Esophagus mucosa (tissue), 1 donor: ENCODE data around the gene EPB41L5. TPM values are rescaled to one million over a fixed set of nuclear protein-coding genes. Genes with fewer than 3 reads are reported as not detected.
A peak's percentile ranks its signal among the peaks of the same experiment; 100 is the strongest.
"Not testable (repeated sequence)": the region's sequence is repeated elsewhere in the genome, so short reads cannot be mapped to it uniquely, and the experiment has no call there.

ENCODE experiments used
- ATAC-seq: fragments of 200-7000 bp; cut with Tn5 transposase; one replicate; pipeline ENCODE4 v1.9.1; 2020
- total RNA-seq: library from RNA; stranded (reverse); gene quantifications from one replicate; pipeline ENCODE4 v1.2.4, GENCODE V29; 2023
- donor health status: DM: yes; HTN: yes; CAD: no.

EPB41L5 gene
- total RNA-seq, 1 donor from 2014 or later, result 16.8 TPM

DNA sequence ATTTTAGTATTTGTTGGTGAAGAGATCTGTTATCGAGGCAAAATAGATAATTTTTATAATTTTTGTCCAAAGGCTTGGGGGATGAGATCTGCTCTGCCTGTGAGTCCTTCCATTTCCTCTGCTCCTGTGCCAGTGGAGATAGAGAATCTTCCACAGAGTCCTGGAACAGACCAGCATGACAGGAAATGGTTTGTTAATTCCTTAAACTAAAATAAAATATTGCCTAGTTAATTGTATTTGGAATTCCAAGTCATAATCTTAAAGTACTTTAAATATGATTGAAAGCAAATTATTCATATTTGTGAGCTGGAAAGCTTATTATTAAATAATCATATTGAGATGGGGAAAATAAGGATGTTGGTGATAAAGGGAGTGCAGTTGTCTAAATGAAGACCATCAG, 87.8 kb downstream of the EPB41L5 start:
- no peak for ATAC-seq

DNA sequence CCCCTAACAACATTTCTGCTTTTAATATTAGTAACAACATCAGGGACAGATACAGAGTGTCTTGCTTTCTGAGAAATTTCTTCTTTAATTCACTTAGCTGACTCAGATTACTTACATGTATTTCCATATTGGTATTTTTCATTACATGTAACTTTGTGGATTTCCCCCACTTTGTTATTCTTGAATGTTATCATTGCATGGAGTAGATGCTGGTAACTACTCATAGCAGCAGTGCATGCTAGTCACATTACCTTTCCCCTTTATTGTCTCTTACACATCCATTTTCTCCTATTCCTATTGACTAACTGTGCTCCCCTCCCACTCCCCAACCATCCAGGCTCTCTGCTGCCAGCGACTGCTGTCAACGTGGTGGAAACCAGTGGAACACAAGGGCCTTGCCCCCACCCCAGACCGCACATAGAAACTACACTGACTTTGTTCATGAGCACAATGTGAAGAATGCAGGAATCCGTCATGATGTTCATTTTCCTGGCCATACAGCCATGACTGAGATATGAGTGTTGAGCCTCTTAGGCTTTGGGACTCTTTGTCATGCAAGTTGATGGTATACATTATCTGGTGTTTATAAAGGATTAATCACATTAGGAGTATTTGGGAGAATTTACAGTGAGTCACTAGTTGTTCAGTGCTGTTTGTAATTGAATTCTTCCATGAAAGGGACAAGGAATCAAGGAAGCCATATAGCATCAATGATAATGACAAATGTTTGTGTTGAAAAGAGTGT, 91.0 kb downstream of the EPB41L5 start:
- ATAC-seq, result peak; percentile 26

DNA sequence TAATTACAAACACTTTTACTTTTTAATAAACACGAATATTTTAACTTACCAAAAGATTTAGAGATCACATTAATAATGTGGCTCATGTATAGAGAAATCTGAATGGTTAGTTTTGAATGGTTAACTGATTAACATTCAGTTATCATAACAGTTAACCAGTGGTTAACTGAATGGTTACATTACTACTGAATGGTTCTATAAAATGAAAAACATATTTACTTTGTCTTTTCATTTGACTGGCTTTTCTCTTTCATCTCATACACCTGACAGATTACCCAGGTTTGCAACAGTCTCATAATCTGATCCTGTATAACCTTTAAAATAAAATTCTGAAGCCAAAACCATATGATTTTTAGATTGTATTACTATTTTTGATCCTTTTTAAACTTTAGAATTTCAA, 91.9 kb downstream of the EPB41L5 start:
- no peak for ATAC-seq

DNA sequence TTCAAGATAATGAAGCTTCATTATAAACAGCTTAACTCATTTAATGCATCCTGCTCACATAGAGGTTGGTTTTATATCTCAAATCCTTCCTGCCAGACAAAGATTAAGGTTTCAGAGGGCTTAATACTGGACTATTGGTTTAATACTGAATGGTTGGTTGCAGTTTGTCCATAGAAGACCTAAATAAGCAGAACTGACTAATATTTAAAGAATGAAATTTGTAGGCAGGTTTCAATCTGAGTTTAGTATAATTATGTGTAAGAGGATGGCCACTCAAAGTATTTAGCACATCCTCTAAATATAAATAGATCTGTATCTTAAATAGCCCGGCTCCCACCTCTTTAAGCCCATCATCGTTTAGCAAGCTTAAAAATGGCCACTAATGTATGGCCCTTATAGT, 92.5 kb downstream of the EPB41L5 start:
- ATAC-seq, result no peak

DNA sequence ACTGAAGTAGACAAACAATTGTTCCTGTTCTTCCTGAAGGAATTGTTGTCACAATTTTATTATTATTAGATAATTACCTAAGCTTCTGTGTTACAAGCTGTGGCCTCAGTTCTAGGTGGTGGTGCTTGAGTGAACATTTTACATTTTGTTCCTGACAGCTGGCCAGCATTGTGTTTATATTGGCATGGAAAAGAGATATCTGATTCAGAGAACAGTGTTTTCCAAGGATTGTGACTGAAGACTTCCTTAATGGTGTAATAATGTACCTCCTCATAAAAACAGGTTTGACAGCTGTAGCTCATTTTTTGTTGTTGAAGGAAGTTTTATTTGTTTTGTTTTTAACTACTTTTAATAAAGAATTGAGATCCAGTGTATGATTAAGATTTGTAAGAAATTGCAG, 95.2 kb downstream of the EPB41L5 start:
- ATAC-seq, result peak; percentile 85

DNA sequence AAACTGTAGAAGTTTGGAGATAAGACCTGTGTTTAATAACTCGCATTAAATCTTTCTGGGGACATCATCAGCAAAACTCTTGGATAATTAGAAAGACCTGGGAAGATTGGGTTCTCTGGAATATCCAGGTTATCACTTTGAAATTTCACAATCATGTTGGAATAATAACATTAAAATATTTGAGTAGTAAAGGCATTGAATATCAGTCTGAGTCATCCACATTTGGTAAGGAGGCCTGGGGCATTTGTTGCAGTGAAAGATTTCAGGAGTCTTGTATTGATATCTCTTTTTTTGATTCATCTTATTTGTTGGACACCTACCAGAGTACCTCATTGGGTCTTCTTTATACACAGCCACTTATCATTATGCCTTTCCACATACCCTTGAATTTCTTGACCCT, 95.9 kb downstream of the EPB41L5 start:
- peak; percentile 23 for ATAC-seq

DNA sequence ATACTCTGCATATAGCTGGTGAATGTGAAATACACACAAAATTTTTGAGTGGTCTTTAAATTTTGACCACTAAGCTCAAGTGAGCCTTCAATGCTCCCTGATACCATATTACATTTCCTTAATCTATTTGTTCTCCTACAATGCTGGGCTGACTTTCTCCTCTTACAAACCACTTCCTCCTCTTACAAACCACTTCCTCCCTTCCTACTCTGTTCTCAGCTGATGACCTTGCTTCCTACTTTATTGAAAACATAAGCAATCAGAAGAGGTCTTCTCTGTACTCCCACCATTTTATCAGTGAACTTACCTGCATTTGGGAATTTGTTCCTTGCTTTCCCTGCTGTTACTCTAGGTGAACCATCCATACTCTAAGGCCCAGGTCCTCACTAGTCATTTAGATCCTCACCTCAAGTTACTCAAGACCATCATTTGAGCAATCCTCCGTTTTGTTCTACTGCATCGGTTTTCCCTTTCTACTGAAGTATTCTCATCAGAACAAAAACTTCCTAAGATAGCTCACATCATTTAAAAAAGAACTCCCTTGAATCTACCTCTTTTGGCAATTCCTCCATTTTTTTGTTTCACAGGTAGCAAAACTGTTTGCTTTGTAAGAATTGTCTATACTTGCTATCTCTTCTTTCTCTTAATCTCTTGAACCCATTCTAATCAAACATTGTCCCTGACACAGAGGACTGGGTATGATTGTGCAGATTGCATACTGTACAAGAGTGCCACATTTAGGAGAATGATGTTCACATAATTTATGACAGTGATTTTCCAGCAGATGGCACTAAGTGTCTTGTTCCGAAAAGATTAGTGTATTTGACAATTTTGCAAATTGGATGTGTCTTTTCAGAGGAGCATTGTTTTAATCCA, 96.5 kb downstream of the EPB41L5 start:
- peak; percentile 60 for ATAC-seq

DNA sequence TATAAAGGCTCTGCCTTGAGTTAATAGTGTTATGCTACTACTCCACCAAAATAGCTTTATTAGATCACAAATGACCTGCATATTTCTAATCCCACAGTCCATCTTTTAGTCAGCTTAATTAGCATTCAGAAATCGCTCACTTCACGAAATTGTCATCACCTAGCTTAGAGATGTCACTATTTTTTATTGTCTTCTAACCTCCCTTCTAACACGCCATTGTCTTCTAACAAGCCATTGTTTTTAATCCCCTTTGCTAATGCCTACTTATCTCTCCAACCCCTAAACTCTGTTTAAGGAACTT, 97.1 kb downstream of the EPB41L5 start:
- no peak for ATAC-seq

DNA sequence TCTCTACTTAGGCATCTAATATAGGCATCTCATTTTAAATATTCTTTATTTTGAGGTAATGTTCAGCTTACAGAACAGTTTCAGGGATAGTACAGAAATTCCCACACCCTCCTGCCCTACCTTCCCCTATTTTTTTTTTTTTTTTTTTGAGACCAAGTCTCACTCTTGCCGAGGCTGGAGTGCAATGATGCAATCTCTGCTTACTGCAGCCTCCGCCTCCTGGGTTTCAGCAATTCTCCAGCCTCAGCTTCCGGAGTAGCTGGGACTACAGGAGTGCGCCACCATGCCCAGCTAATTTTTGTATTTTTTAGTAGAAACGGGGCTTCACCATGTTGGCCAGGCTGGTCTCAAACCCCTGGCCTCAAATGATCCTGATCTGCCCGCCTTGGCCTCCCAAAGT, 97.6 kb downstream of the EPB41L5 start:
- ATAC-seq, result no peak

DNA sequence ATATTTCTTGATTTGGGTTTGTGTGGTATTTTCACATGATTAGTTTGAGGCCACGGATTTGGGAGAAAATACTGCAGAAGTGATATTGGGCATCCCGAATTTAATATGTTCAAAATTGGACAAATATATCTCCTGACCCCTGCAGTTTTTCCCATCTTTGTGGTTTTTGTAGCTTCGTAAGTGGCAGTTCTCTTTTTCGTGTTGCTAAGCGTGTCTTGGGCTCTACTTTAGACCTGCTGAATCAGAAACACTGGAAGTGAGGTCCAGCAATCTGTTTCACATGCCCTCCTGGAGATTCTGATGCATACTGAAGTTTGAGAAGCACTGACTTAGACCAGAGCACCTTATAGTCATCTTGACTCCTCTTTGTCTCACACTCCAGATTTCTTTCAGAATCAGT, 98.3 kb downstream of the EPB41L5 start:
- no peak for ATAC-seq

DNA sequence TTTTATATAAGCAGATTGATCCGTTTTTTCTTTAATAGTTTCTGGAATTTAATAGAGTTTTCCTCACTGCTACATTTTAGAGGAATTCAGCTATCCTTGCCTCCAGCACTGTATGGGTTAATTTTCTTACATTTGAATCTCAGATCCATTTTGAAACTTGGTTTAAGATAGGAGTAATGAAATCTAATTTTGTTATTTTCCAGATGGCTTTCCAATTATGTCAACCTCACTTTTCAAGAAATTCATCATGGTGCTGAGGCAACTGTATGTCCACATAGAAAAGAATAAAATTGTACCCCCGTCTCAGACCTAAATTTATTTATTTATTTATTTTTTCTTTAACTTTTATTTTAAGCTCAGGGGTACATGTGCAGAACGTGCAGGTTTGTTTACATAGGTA, 105.1 kb downstream of the EPB41L5 start:
- no peak for ATAC-seq

DNA sequence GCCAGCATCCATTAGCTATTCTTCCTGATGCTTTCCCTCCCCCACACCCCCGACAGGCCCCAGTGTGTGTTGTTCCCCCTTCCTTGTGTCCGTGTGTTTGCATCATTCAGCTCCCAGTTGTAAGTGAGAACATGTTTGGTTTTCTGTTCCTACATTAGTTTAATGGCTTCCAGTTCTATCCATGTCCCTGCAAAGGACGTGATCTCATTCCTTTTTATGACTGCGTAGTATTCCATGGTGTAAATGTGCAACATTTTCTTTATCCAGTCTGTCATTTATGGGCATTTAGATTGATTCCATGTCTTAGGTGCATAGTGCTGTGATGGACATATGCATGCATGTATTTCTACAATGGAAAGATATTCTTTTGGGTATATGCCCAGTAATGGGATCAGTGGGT, 105.6 kb downstream of the EPB41L5 start:
- no peak for ATAC-seq

DNA sequence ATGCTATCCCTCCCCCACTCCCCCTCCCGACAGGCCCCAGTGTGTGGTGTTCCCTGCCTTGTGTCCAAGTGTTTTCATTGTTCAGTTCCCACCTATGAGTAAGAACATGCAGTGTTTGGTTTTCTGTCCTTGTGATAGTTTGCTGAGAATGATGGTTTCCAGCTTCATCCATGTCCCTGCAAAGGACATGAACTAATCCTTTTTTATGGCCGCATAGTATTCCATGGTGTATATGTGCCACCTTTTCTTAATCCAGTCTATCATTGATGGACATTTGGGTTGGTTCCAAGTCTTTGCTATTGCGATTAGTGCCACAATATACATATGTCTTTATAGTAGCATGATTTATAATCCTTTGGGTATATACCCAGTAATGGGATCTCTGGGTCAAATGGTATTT, 108.5 kb downstream of the EPB41L5 start:
- ATAC-seq, result not testable (repeated sequence)

DNA sequence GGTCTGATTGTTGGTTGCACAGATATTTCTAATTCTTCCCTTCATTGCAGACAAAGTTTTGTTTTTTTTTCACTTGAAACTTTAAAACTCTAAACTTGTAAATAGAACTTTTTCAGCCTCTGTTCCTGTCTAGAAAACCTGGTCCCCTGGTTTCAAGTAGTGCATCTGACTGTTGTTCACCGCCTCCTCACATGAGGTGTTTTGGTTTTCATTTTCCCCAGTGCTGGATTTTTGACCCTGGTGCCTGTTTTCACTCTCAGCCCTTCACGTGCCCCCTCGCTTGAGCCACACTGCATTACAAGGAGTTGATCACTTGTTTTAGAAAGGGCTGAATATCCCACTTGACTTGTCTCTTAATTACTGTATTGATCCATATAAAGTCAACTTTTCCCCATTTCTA, 110.2 kb downstream of the EPB41L5 start:
- ATAC-seq, result no peak

DNA sequence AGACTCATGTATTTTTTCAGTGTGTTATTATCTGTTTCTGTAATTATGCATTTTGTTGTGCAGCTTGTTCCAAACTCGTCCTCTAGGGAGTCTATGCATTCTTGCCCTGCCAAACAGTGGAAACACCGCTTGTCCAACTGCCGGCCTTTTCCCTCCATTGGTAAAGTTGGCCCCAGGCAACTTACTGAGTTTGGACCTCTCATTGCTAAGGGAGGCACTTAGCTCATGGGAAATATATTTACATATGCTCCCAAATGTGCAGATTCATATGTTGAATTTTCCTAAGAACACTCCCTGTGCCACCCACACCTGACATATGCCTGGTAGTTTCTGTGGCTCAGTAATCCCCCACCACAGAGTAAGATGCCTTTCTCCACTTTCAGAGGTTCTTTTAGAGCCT, 112.3 kb downstream of the EPB41L5 start:
- no peak for ATAC-seq

DNA sequence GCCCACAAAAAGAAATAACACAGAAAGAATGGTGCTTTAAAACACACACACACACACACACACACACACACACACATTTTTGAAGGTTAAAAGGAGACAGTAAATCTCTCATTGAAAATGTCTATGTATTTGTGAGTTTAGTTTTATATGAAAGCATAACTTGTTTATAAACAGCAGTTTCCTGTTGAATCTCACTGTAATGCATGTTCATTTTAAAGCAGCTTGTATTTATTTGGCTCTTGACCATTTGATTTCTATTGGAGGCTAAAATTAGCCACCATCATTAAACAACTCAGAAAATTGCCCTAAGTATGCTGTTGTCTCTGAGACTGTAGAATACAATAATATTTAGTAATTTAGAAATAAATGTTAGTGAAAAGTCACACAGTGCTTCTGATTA, 115.3 kb downstream of the EPB41L5 start:
- ATAC-seq, result no peak

DNA sequence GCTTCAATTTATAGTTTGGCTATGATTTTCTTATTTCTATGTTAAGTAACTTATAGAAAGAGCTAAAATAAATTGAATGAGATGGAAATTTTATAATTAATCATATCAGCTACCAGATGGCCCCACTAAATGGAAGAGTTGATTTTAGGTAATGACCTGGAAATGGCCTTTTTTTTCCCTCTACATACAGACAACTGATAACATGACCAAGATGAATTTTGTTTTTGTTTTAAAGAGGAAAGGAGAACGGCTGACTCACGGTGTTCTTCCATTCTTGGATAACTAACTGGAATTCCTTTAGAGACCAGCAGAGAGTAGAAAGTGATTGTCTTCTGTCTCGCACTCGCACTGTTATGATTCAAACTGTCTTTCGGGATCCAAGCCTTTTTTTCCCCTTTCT, 119.3 kb downstream of the EPB41L5 start:
- ATAC-seq, result no peak

DNA sequence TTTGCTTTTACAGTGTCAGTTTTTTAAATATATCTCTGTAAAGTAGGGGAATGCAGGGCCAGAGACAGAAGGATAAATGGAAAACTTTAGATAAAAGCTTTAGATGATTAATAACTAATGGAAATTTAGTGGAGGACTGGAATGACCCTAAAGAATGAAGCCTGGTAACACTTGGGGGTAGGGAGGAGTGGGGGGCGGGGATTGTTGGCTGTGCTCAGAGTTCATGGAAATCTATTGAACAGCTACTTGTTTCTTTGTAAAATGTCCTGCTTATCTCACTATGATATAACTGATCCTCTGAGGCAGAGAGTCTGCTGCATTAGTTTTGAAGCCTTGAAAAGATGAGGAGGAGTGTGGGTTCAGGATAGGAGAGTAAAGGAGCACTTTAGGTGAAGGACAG, 119.8 kb downstream of the EPB41L5 start:
- ATAC-seq, result no peak

DNA sequence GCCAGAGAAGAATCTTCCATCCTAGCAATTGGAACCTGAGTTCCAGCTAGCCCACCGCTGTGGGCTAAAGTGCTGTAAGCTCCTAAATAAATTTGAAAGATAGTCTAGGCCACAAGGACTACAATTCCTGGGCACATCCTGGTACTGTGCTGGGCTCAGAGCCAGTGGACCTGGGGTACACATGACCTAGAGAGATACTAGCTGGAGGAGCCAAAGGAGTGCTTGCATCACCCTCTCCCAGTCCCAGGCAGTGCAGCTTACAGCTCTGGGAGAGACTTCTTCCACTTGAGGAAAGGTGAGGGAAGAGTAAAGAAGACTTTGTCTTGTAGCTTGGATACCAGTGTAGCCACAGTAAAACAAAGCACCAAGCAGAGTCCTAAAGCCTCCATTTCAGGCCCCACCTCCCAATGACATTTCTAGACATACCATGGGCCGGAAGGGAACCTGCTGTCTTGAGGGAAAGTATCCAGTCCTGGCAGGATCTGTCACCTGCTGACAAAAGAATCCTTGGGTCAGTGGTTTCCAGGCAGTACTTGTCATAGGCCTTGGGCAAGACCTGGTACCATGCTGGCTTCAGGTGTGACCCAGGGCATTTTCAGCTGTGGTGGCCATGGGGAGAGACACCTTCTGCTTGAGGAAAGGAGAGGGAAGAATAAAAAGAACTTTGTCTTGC, 120.8 kb downstream of the EPB41L5 start:
- ATAC-seq, result peak; percentile 82

DNA sequence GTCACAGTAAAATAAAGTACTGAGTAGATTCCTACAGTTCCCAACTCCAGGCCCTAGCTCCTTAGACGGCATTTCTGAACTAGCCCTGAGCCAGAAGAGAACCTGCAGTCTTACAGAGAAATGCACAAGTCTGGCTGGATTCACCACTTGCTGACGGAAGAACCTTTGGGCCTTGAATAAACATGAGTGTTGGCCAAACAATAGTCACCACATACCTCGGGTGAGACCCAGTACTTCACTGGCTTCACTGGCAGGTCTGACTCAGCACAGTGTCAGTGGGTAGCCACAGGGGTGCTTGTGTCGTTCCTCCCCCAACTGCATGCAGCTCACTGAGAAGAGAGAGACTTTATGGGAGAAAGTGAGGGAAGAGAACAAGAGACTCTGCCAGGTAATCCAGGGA, 121.4 kb downstream of the EPB41L5 start:
- peak; percentile 97 for ATAC-seq

DNA sequence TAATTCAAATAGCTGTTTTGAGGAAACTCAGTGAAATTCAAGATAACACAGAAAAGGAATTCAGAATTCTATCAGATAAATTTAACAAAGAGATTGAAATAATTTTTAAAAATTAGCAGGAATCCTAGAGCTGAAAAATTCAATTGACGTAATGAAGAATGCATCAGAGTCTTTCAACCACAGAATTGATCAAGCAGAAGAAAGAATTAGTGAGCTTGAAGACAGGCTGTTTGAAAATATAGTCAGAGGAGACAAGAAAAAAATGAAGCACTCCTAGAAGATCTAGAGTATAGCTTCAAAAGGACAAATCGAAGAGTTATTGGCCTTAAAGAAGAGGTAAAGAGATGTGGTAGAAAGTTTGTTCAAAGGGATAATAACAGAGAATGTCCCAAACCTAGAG, 122.1 kb downstream of the EPB41L5 start:
- ATAC-seq, result not testable (repeated sequence)

DNA sequence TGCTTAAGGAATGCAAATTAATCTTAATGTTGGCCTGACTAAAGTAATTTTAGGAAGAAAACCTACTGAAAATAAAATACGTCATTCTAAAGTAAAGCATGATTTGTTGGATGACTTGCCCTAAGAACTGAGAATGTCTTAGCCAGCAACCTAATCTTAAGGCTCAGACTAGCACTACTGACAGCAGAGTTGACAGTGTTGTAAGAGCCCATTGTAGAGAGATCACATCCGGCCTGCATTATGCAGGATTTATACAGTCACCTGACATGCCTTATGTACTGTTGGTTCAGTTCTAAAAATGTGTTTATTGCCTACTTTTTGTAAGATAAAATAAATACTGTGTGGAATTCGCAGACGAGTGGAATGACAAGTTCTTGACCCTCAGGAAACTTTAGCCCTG, 128.0 kb downstream of the EPB41L5 start:
- no peak for ATAC-seq

DNA sequence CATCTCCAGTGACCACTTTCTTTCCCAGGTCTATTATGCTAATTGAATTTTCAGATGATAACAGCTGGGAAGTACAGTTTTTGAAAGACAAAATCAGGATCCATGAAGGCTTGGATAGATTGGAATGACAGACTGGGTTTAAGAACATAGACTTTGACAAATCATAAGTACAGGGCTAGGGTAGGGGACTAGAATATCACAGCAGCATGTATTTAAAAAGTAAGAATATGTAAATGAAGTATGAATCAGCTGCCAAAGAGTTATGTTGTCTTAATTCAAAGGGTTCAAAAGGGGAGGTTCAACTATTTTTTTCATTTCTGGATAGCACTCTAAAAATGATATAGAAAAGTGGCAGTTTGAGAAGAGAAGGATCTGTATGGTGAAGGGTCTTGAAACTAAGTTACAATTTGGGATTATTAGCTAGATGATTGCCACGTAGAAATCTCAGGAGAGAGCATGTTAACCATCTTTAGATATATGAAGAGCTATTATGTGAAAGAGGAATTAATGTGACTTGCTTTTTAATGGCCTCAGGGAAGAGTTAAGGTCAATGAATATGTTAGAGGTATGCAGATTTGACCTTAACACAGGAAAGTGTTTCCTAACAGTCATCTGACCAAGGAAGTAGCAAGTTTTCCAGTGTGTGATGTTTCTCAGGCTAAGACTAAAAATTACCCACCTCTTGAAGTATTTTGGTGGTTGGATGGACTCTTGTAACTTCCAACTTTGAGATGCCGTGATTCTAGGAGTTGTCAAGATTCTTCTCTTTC, 128.6 kb downstream of the EPB41L5 start:
- no peak for ATAC-seq
